K562 (cell line): ENCODE measurements around the gene TMCC1.

Source experiments
- CTBP1 ChIP-seq: fragments of 450-650 bp; IDR thresholded peaks from 2 replicates; pipeline ENCODE4 v1.6.1; 2016; ENCODE audit warnings: borderline replicate concordance
- CTCF ChIP-seq, 3 experiments: IDR thresholded peaks in 2 of 3; conservative IDR thresholded peaks in 1 of 3; 2 replicates each; pipeline ENCODE4 v1.5.1; 2011 to 2012; ENCODE audit warnings: low read length in 3 of 3, mild to moderate bottlenecking in 3 of 3, control low read depth in 2 of 3, improper control_type of control experiment in 1 of 3, inconsistent platforms in 1 of 3, low read depth in 1 of 3, mixed read lengths in 1 of 3, moderate library complexity in 1 of 3; ENCODE audit not compliant: insufficient read depth in 2 of 3
- MYNN ChIP-seq, 2 experiments: sonication (generic); formaldehyde crosslinking in 1 of 2; IDR thresholded peaks; 2 replicates each; pipeline versions ENCODE4 v1.5.0 to v1.6.1; 2016 to 2020; ENCODE audit warnings: antibody characterized with exemption in 1 of 2, missing genetic modification reagents in 1 of 2
- NFIC ChIP-seq: fragments of 450-650 bp; IDR thresholded peaks from 2 replicates; pipeline ENCODE4 v1.6.1; 2017; ENCODE audit warnings: mild to moderate bottlenecking, inconsistent platforms

GRCh38 chr3:129783470-129783869, 110.0 kb downstream of the TMCC1 start:
- no peak for TF ChIP-seq CTBP1
- no peak for TF ChIP-seq MYNN (IDR thresholded peaks at IDR 0.05)
- TF ChIP-seq MYNN (CRISPR knock-in tag; IDR thresholded peaks at IDR 0.05) = no peak
- TF ChIP-seq NFIC = no peak
- no peak for TF ChIP-seq CTCF (IDR thresholded peaks at IDR 0.05 in 2 of 3, conservative IDR thresholded peaks at IDR 0.05 in 1 of 3; ENCODE audit: insufficient read depth in 2 of 3, low read depth in 1 of 3, low read length in 3 of 3)
